Mesenchymal stem cell (in vitro differentiated cells and primary cell): ENCODE measurements around the gene AADAC.

Experiments used
- DNase-seq: peaks from one replicate; pipeline ENCODE4 v3.0.0-alpha.2; 2013
- H2AFZ ChIP-seq: one replicate; pipeline ENCODE4 v1.6.1; 2013; ENCODE audit warnings: low read depth, mild to moderate bottlenecking, control low read depth, inconsistent platforms, low read length, moderate library complexity
- H2AK5ac ChIP-seq: 2 replicates; pipeline ENCODE4 v1.6.1; 2013; ENCODE audit warnings: low read length, moderate library complexity, mild to moderate bottlenecking, inconsistent platforms; ENCODE audit not compliant: severe bottlenecking
- H2BK120ac ChIP-seq: one replicate; pipeline ENCODE4 v1.6.1; 2013; ENCODE audit warnings: low read depth, mild to moderate bottlenecking, inconsistent platforms, low read length, moderate library complexity
- H2BK12ac ChIP-seq, 2 experiments: one replicate each; pipeline ENCODE4 v1.6.1; 2013; ENCODE audit warnings: inconsistent platforms in 2 of 2, low read length in 2 of 2, mild to moderate bottlenecking in 2 of 2, moderate library complexity in 2 of 2, control low read depth in 1 of 2
- H2BK15ac ChIP-seq: one replicate; pipeline ENCODE4 v1.6.1; 2013; ENCODE audit warnings: mild to moderate bottlenecking, low read depth, inconsistent platforms; ENCODE audit not compliant: poor library complexity, severe bottlenecking
- H2BK5ac ChIP-seq: 2 replicates; pipeline ENCODE4 v1.6.1; 2013; ENCODE audit warnings: low read depth, mild to moderate bottlenecking, low read length, control low read depth, inconsistent platforms; ENCODE audit not compliant: poor library complexity, severe bottlenecking
- H3K14ac ChIP-seq, 2 experiments: one replicate each; pipeline ENCODE4 v1.6.1; 2013; ENCODE audit warnings: inconsistent platforms in 2 of 2, low read length in 2 of 2, control low read depth in 1 of 2, mild to moderate bottlenecking in 1 of 2, moderate library complexity in 1 of 2
- H3K18ac ChIP-seq, 2 experiments: one replicate each; pipeline ENCODE4 v1.6.1; 2013; ENCODE audit warnings: inconsistent platforms in 2 of 2, low read length in 2 of 2, control low read depth in 1 of 2, low read depth in 1 of 2, mild to moderate bottlenecking in 1 of 2
- H3K23ac ChIP-seq, 2 experiments: one replicate each; pipeline ENCODE4 v1.6.1; 2013; ENCODE audit warnings: inconsistent platforms in 2 of 2, low read length in 2 of 2, mild to moderate bottlenecking in 2 of 2, moderate library complexity in 2 of 2, control low read depth in 1 of 2
- H3K27ac ChIP-seq: 2 replicates; pipeline ENCODE4 v1.5.1; 2013; ENCODE audit warnings: mild to moderate bottlenecking, moderate library complexity, low read length, control low read depth, inconsistent platforms; ENCODE audit not compliant: poor library complexity, severe bottlenecking
- H3K27me3 ChIP-seq, 2 experiments: 2 replicates each; pipeline versions ENCODE4 v1.6.1 to v1.7.0; 2013; ENCODE audit warnings: low read length in 2 of 2, mild to moderate bottlenecking in 2 of 2, moderate library complexity in 2 of 2, control low read depth in 1 of 2, inconsistent platforms in 1 of 2; ENCODE audit not compliant: control insufficient read depth in 1 of 2, insufficient read depth in 1 of 2
- H3K36me3 ChIP-seq, 2 experiments: 2 replicates each; pipeline versions ENCODE4 v1.6.1 to v1.7.0; 2013; ENCODE audit warnings: low read length in 2 of 2, control low read depth in 1 of 2, inconsistent platforms in 1 of 2, low read depth in 1 of 2, mild to moderate bottlenecking in 1 of 2; ENCODE audit not compliant: insufficient read depth in 2 of 2, control insufficient read depth in 1 of 2
- H3K4ac ChIP-seq, 2 experiments: one replicate each; pipeline ENCODE4 v1.6.1; 2013; ENCODE audit warnings: inconsistent platforms in 2 of 2, low read length in 2 of 2, mild to moderate bottlenecking in 2 of 2, moderate library complexity in 2 of 2, control low read depth in 1 of 2, low read depth in 1 of 2
- H3K4me1 ChIP-seq: 2 replicates; pipeline ENCODE4 v1.6.1; 2013; ENCODE audit warnings: low read depth, low read length, control low read depth; ENCODE audit not compliant: control insufficient read depth, insufficient read depth
- H3K4me2 ChIP-seq: 2 replicates; pipeline ENCODE4 v1.6.1; 2013; ENCODE audit warnings: low read length, mild to moderate bottlenecking, inconsistent platforms; ENCODE audit not compliant: poor library complexity, severe bottlenecking
- H3K4me3 ChIP-seq, 2 experiments: 2 replicates each; pipeline versions ENCODE4 v1.5.1 to v1.7.0; 2013; ENCODE audit warnings: low read length in 2 of 2, mild to moderate bottlenecking in 2 of 2, control low read depth in 1 of 2, low read depth in 1 of 2; ENCODE audit not compliant: insufficient read depth in 1 of 2
- H3K79me1 ChIP-seq: replicated peaks from 2 replicates; pipeline ENCODE4 v1.6.1; 2013; ENCODE audit warnings: mild to moderate bottlenecking, control low read depth, low read length, inconsistent platforms; ENCODE audit not compliant: poor library complexity, severe bottlenecking
- H3K9ac ChIP-seq: 2 replicates; pipeline ENCODE4 v1.7.0; 2013; ENCODE audit warnings: mild to moderate bottlenecking, low read length, moderate library complexity
- H3K9me3 ChIP-seq: 2 replicates; pipeline ENCODE4 v1.7.0; 2013; ENCODE audit warnings: mild to moderate bottlenecking, low read length; ENCODE audit not compliant: control insufficient read depth
- H4K8ac ChIP-seq: one replicate; pipeline ENCODE4 v1.6.1; 2013; ENCODE audit warnings: inconsistent platforms, mild to moderate bottlenecking, low read length, moderate library complexity
- H4K91ac ChIP-seq: one replicate; pipeline ENCODE4 v1.6.1; 2013; ENCODE audit warnings: mild to moderate bottlenecking, low read length, inconsistent platforms
- WGBS: methylation state at CpG from one replicate; pipeline ENCODE4 v1.1.7; 2013; ENCODE audit warnings: mixed read lengths; 5-methylcytosine and 5-hydroxymethylcytosine counted together

AADAC gene

GRCh38 chr3:151877269-151877668 is 63.4 kb downstream of the AADAC start:
- 84% methylated on average over 2 of the region's 2 CpGs for WGBS
- no peak overlapping the region for H3K14ac ChIP-seq
- no peak overlapping the region for H3K4me2 ChIP-seq
- H3K27ac ChIP-seq = no peak overlapping the region
- H3K9ac ChIP-seq = no peak overlapping the region
- no peak overlapping the region for H3K18ac ChIP-seq
- no peak for DNase-seq
- H3K4me1 ChIP-seq = no peaks in the 10 kb centered on the region
- no peak overlapping the region for H4K8ac ChIP-seq
- H2AFZ ChIP-seq = no peak overlapping the region
- no peak overlapping the region for H3K4me3 ChIP-seq
- no peak overlapping the region for H2BK15ac ChIP-seq
- no peak overlapping the region for H3K23ac ChIP-seq
- H2BK12ac ChIP-seq = no peak overlapping the region
- H3K4ac ChIP-seq = no peak overlapping the region
- H3K9me3 ChIP-seq = no peaks in the 10 kb centered on the region
- H4K91ac ChIP-seq = no peak overlapping the region
- no peaks in the 10 kb centered on the region for H3K79me1 ChIP-seq
- no peaks in the 10 kb centered on the region for H3K36me3 ChIP-seq
- H2AK5ac ChIP-seq = peak overlapping the region; percentile 15
- peak overlapping the region; percentile 42 for H2BK120ac ChIP-seq
- no peak overlapping the region for H2BK5ac ChIP-seq
- no peaks in the 10 kb centered on the region for H3K27me3 ChIP-seq
